EL (cell line): ENCODE data around the gene GP1BA.
A peak's percentile ranks its signal among the peaks of the same experiment; 100 is the strongest.

Experiments
- DNase-seq: peaks from one replicate; pipeline ENCODE4 v3.0.0-alpha.2; 2016

GP1BA gene

GRCh38 chr17:4938688-4939545, 6.8 kb downstream of the GP1BA start:
- no peak for DNase-seq

- DNase-seq = no peak
Measured at GRCh38 chr17:4939546-4939795, 7.4 kb downstream of the GP1BA start.

GRCh38 chr17:4939796-4940554, 7.9 kb downstream of the GP1BA start, which contains the start of the genes RNF167 and SLC25A11:
Gene RNF167, plus strand, starts transcription at chr17:4940268. Its CDS starts 642 bp downstream, at chr17:4940910.
Gene SLC25A11, minus strand, starts transcription at chr17:4940046. Its CDS starts 136 bp downstream, at chr17:4939910.
- DNase-seq = peak; percentile 100

GRCh38 chr17:4940555-4941318, 8.7 kb downstream of the GP1BA start:
- DNase-seq = peak; percentile 39

- DNase-seq = no peak
Measured at GRCh38 chr17:4941319-4941610, 9.2 kb downstream of the GP1BA start.

- DNase-seq = no peak
Measured at GRCh38 chr17:4942760-4943508, 10.9 kb downstream of the GP1BA start.

- DNase-seq = no peak
Measured at GRCh38 chr17:4944163-4944553, 12.1 kb downstream of the GP1BA start.

- no peak for DNase-seq
Measured at GRCh38 chr17:4944554-4945175, 12.6 kb downstream of the GP1BA start.

- DNase-seq = peak; percentile 97
Measured at GRCh38 chr17:4945176-4945943, 13.3 kb downstream of the GP1BA start.

- DNase-seq = no peak
Measured at GRCh38 chr17:4945944-4946280, 13.8 kb downstream of the GP1BA start.

GRCh38 chr17:4946312-4946976, 14.4 kb downstream of the GP1BA start:
- no peak for DNase-seq

- DNase-seq = no peak
Measured at GRCh38 chr17:4947010-4947410, 14.9 kb downstream of the GP1BA start.

- DNase-seq = peak; percentile 71
Measured at GRCh38 chr17:4947411-4948165, 15.5 kb downstream of the GP1BA start.

GRCh38 chr17:4948166-4948930, 16.3 kb downstream of the GP1BA start, which contains the start of gene PFN1:
Gene PFN1, minus strand, starts transcription at chr17:4948530. Its CDS starts 136 bp downstream, at chr17:4948394.
- DNase-seq = peak; percentile 94

GRCh38 chr17:4948931-4949320, 16.8 kb downstream of the GP1BA start:
- peak; percentile 92 for DNase-seq

- peak; percentile 76 for DNase-seq
Measured at GRCh38 chr17:4949321-4950074, 17.4 kb downstream of the GP1BA start.

GRCh38 chr17:4950075-4950745, 18.1 kb downstream of the GP1BA start:
- DNase-seq = no peak

- DNase-seq = no peak
Measured at GRCh38 chr17:4950746-4951204, 18.7 kb downstream of the GP1BA start, which contains the start of gene ENO3. Gene ENO3, plus strand, starts transcription at chr17:4951119. Its CDS starts 711 bp downstream, at chr17:4951830.
